ENCODE results near the gene RBP7. TPM values are rescaled to one million over a fixed set of nuclear protein-coding genes. Genes with fewer than 3 reads are reported as not detected.

Gene RBP7
- total and polyA plus RNA-seq, 10 of the 15 experiments (the other 5 are each of a cell fraction or from before 2014, with no cell fraction given) = 0.20 TPM; not detected in 9

GRCh38 chr1:10051656-10052055, 54.6 kb downstream of the RBP7 start:
- H3K36me3 ChIP-seq (ENCODE audit: control insufficient read depth in 2 of 2, insufficient read depth in 2 of 2, low read length in 1 of 2) = peaks cover 0 to 13% of the 10 kb centered on the region in 2 experiments; a peak in 3 of 4 replicates
- no peak overlapping the region for H2AFZ ChIP-seq (ENCODE audit: control insufficient read depth, low read depth, low read length)
- no peak overlapping the region for H3K9ac ChIP-seq (ENCODE audit: control insufficient read depth, insufficient read depth, low read length)
- no peak overlapping the region for H3K27ac ChIP-seq (ENCODE audit: control insufficient read depth, insufficient read depth)
- H3K4me3 ChIP-seq = no peak overlapping the region
- no peaks in the 10 kb centered on the region; the same call in 1 of the 2 replicates for H3K4me1 ChIP-seq (ENCODE audit: control insufficient read depth, insufficient read depth, low read length)
- 40% methylated on average over 1 of the region's 1 CpG for WGBS (ENCODE audit: insufficient coverage, insufficient replicate concordance, low lambda C conversion rate, missing lambda C conversion rate)
- no TSS peak for BruUV-seq (replicated peaks)
- FAIRE-seq = no peak
- ATAC-seq = no peak
- H3K79me2 ChIP-seq (ENCODE audit: control insufficient read depth, insufficient read depth, low read length) = peaks cover 14% of the 10 kb centered on the region
- in situ Hi-C loops (cut with MboI) = no loop called here
- H3K4me2 ChIP-seq (ENCODE audit: control insufficient read depth, insufficient read depth) = no peak overlapping the region
- intact Hi-C loops (cut with micrococcal nuclease; ENCODE audit: unreplicated experiment) = no loop called here
- RAD21 ChIA-PET (ENCODE audit: unreplicated experiment) = no interaction called here
- no peaks in the 10 kb centered on the region for H3K27me3 ChIP-seq (replicated peaks in 1 of 2; ENCODE audit: control insufficient read depth in 2 of 2, insufficient read depth in 2 of 2, low read length in 1 of 2)
- SMC1A ChIA-PET (ENCODE audit: uncharacterized antibody, unreplicated experiment) = no interaction called here
- POLR2A ChIA-PET = no interaction called here
- TF ChIP-seq JUNB (IDR thresholded peaks at IDR 0.05) (no peak), EZH2 (IDR thresholded peaks at IDR 0.05; ENCODE audit: borderline replicate concordance, control insufficient read depth, low read depth, low read length) (no peak), GATAD2B (conservative IDR thresholded peaks at IDR 0.05; ENCODE audit: low read depth) (no peak), NFYB (IDR thresholded peaks at IDR 0.05; ENCODE audit: insufficient read depth, low read depth, low read length) (no peak)
- TF ChIP-seq, protein P1, sequence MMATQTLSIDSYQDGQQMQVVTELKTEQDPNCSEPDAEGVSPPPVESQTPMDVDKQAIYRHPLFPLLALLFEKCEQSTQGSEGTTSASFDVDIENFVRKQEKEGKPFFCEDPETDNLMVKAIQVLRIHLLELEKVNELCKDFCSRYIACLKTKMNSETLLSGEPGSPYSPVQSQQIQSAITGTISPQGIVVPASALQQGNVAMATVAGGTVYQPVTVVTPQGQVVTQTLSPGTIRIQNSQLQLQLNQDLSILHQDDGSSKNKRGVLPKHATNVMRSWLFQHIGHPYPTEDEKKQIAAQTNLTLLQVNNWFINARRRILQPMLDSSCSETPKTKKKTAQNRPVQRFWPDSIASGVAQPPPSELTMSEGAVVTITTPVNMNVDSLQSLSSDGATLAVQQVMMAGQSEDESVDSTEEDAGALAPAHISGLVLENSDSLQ (IDR thresholded peaks at IDR 0.05) = no peak
- CTCF ChIA-PET = no interaction called here
- no peaks in the 10 kb centered on the region for H4K20me1 ChIP-seq (ENCODE audit: control insufficient read depth, insufficient read depth)
- no peak for DNase-seq (ENCODE audit: low read depth, low spot score)
- no peaks in the 10 kb centered on the region for H3K9me3 ChIP-seq (replicated peaks; ENCODE audit: control insufficient read depth, insufficient read depth, low read length)

GRCh38 chr1:10052347-10052746, 55.3 kb downstream of the RBP7 start:
- Histone ChIP-seq H3K9me3 (replicated peaks; ENCODE audit: control insufficient read depth, insufficient read depth, low read length) (no peaks in the 10 kb centered on the region), H2AFZ (ENCODE audit: control insufficient read depth, low read depth, low read length) (no peak overlapping the region), H3K4me2 (ENCODE audit: control insufficient read depth, insufficient read depth) (no peak overlapping the region), H3K27ac (ENCODE audit: control insufficient read depth, insufficient read depth) (no peak overlapping the region), H3K79me2 (ENCODE audit: control insufficient read depth, insufficient read depth, low read length) (peaks cover 8% of the 10 kb centered on the region), H4K20me1 (ENCODE audit: control insufficient read depth, insufficient read depth) (no peaks in the 10 kb centered on the region), H3K27me3 (replicated peaks in 1 of 2; ENCODE audit: control insufficient read depth in 2 of 2, insufficient read depth in 2 of 2, low read length in 1 of 2) (no peaks in the 10 kb centered on the region), H3K4me1 (ENCODE audit: control insufficient read depth, insufficient read depth, low read length) (no peaks in the 10 kb centered on the region; the same call in 1 of the 2 replicates), H3K4me3 (no peak overlapping the region), H3K36me3 (ENCODE audit: control insufficient read depth in 2 of 2, insufficient read depth in 2 of 2, low read length in 1 of 2) (peaks cover 0 to 13% of the 10 kb centered on the region in 2 experiments; a peak in 3 of 4 replicates), H3K9ac (ENCODE audit: control insufficient read depth, insufficient read depth, low read length) (no peak overlapping the region)
- BruUV-seq (replicated peaks) = no TSS peak
- ChIA-PET CTCF (no interaction called here), SMC1A (ENCODE audit: uncharacterized antibody, unreplicated experiment) (no interaction called here), RAD21 (ENCODE audit: unreplicated experiment) (no interaction called here), POLR2A (no interaction called here)
- intact Hi-C loops (cut with micrococcal nuclease; ENCODE audit: unreplicated experiment) (no loop called here), in situ Hi-C loops (cut with MboI) (no loop called here)
- no peak for DNase-seq (ENCODE audit: low read depth, low spot score)
- no peak for ATAC-seq
- WGBS (ENCODE audit: insufficient coverage, insufficient replicate concordance, low lambda C conversion rate, missing lambda C conversion rate) = 72% methylated on average over 4 of the region's 4 CpGs
- FAIRE-seq = no peak
- TF ChIP-seq BCLAF1 (IDR thresholded peaks at IDR 0.05) = no peak
- TF ChIP-seq NRF1 (conservative IDR thresholded peaks at IDR 0.05; ENCODE audit: low read depth, low read length) = no peak
- TF ChIP-seq ZNF217 (IDR thresholded peaks at IDR 0.05) = no peak
- TF ChIP-seq SRF (IDR thresholded peaks at IDR 0.05; ENCODE audit: low read depth in 2 of 2, low read length in 2 of 2) = no peak
- no peak for TF ChIP-seq SMC3 (IDR thresholded peaks at IDR 0.05; ENCODE audit: borderline replicate concordance, low read length)
- TF ChIP-seq SMAD5 (IDR thresholded peaks at IDR 0.05; ENCODE audit: low read depth) = no peak
- TF ChIP-seq NBN (IDR thresholded peaks at IDR 0.05) = no peak
- TF ChIP-seq, protein P2, sequence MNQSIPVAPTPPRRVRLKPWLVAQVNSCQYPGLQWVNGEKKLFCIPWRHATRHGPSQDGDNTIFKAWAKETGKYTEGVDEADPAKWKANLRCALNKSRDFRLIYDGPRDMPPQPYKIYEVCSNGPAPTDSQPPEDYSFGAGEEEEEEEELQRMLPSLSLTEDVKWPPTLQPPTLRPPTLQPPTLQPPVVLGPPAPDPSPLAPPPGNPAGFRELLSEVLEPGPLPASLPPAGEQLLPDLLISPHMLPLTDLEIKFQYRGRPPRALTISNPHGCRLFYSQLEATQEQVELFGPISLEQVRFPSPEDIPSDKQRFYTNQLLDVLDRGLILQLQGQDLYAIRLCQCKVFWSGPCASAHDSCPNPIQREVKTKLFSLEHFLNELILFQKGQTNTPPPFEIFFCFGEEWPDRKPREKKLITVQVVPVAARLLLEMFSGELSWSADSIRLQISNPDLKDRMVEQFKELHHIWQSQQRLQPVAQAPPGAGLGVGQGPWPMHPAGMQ (IDR thresholded peaks at IDR 0.05; ENCODE audit: borderline replicate concordance) = no peak
